GM19025 (cell line): ENCODE results near the gene MT1A.
"Not testable (repeated sequence)": the region's sequence is repeated elsewhere in the genome, so short reads cannot be mapped to it uniquely, and the experiment has no call there.

Experiments
- ATAC-seq: cut with Tn5 transposase; IDR thresholded peaks from one replicate; pipeline ENCODE4 v1.9.1; 2021; ENCODE audit warnings: mild to moderate bottlenecking, low read depth, moderate library complexity; ENCODE audit not compliant: unreplicated experiment

MT1A gene

GRCh38 chr16:56674570-56674969 lies 36.1 kb downstream of the MT1A start:
- not testable (repeated sequence) for ATAC-seq

GRCh38 chr16:56675685-56676210 lies 37.3 kb downstream of the MT1A start:
- ATAC-seq, result no peak

GRCh38 chr16:56677474-56677873 lies 39.0 kb downstream of the MT1A start:
- ATAC-seq, result no peak

GRCh38 chr16:56679078-56679730 lies 40.7 kb downstream of the MT1A start:
- no peak for ATAC-seq

GRCh38 chr16:56679818-56680217 lies 41.4 kb downstream of the MT1A start:
- no peak for ATAC-seq

- peak; percentile 98 for ATAC-seq
Measured at GRCh38 chr16:56681939-56682702, 43.7 kb downstream of the MT1A start, which contains the start of gene MT1X. Gene MT1X (plus strand): TSS chr16:56682470. CDS start chr16:56682541, 71 bp downstream.

- ATAC-seq, result no peak
Measured at GRCh38 chr16:56682703-56683397, 44.4 kb downstream of the MT1A start.

- ATAC-seq, result no peak
Measured at GRCh38 chr16:56683424-56684172, 45.1 kb downstream of the MT1A start.

- ATAC-seq, result no peak
Measured at GRCh38 chr16:56684256-56684925, 45.9 kb downstream of the MT1A start.

- ATAC-seq, result no peak
Measured at GRCh38 chr16:56684926-56685590, 46.6 kb downstream of the MT1A start.

GRCh38 chr16:56686758-56687157 lies 48.3 kb downstream of the MT1A start:
- ATAC-seq, result no peak

GRCh38 chr16:56688762-56689161 lies 50.3 kb downstream of the MT1A start:
- ATAC-seq, result no peak

- no peak for ATAC-seq
Measured at GRCh38 chr16:56689171-56689570, 50.7 kb downstream of the MT1A start.
